Omental fat pad (tissue), 4 donors: ENCODE data around the gene ABLIM2. TPM values are rescaled to one million over a fixed set of nuclear protein-coding genes. Genes with fewer than 3 reads are reported as not detected.

Experiments used
- ATAC-seq: fragments of 150-250 bp; one replicate; pipeline ENCODE4 v1.9.1; 2016; ENCODE audit warnings: mild to moderate bottlenecking, moderate library complexity; ENCODE audit not compliant: low FRiP score
- DNase-seq: peaks from one replicate; pipeline ENCODE4 v3.0.0-alpha.2; 2019; ENCODE audit warnings: low spot score
- total RNA-seq, 4 donors: library from RNA; depleted of rRNA; stranded (reverse); fragments of >200 nt; gene quantifications; one replicate each; pipeline ENCODE4 v1.1.0, GENCODE V29; 2016
- TF ChIP-seq, protein P1 (sequence below), 3 donors: fragments of 450-650 bp; IDR thresholded peaks; one replicate each; pipeline ENCODE4 v1.5.1; 2016 to 2017; ENCODE audit warnings: antibody characterized with exemption in 3 of 3, mild to moderate bottlenecking in 3 of 3, moderate library complexity in 2 of 3

The ABLIM2 gene
- total RNA-seq, 4 donors from 2014 or later: 10.1 to 34.2 (median 13.7) TPM

DNA sequence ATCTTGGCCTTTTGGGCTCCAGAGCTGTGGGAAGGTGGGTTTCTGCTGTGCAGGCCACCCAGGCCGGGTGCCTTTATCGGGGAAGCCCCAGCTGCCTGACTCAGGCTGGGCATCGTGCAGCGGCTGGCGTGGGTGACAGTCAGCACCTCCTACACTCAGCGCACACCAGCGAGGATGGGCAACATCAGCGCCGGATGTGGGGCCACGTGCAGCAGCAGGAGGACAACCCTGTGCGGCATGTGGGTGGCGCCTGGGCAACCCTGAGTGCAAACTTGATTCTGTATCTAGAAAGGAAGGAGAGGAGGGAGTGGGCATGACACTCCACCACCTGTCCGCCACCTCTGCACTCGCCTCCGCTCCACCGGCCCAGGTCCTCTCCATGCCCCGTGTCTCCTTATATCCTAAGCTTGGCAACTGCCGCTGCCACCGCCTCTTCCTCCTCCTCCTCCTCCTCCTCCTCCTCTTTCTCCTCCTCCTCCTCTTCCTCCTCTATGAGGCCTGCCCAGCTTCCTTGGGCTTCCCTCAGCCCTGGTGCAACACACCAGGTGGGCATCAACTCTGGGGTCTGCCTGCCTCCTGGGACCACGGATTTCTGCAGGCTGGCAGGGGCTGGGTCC lies 111.6 kb downstream of the ABLIM2 start:
- DNase-seq: no peak
- ATAC-seq: no peak
- TF ChIP-seq, protein P1, sequence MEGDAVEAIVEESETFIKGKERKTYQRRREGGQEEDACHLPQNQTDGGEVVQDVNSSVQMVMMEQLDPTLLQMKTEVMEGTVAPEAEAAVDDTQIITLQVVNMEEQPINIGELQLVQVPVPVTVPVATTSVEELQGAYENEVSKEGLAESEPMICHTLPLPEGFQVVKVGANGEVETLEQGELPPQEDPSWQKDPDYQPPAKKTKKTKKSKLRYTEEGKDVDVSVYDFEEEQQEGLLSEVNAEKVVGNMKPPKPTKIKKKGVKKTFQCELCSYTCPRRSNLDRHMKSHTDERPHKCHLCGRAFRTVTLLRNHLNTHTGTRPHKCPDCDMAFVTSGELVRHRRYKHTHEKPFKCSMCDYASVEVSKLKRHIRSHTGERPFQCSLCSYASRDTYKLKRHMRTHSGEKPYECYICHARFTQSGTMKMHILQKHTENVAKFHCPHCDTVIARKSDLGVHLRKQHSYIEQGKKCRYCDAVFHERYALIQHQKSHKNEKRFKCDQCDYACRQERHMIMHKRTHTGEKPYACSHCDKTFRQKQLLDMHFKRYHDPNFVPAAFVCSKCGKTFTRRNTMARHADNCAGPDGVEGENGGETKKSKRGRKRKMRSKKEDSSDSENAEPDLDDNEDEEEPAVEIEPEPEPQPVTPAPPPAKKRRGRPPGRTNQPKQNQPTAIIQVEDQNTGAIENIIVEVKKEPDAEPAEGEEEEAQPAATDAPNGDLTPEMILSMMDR (IDR thresholded peaks at IDR 0.05): no peak

DNA sequence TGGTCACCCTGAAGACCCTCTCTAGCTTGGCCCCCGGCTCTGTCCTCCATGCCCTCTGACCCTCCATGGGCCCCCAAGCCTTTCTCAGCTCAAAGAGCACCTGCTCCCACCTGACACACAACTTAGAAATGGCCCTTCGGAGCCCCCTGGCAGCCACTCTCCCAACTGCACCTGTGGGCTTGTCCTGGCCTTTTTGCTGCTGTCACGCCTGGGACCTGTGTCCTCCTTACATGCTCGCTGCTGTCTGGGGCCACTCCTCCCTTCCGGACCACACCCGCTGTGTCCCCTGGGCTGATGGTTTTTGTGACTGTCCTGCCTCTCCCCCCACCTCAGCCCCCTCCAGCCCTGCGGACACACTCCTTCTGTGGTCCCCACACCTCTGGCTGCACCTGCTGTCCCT lies 112.7 kb downstream of the ABLIM2 start:
- TF ChIP-seq, protein P1 (IDR thresholded peaks at IDR 0.05): no peak
- ATAC-seq (no peak), DNase-seq (no peak)

DNA sequence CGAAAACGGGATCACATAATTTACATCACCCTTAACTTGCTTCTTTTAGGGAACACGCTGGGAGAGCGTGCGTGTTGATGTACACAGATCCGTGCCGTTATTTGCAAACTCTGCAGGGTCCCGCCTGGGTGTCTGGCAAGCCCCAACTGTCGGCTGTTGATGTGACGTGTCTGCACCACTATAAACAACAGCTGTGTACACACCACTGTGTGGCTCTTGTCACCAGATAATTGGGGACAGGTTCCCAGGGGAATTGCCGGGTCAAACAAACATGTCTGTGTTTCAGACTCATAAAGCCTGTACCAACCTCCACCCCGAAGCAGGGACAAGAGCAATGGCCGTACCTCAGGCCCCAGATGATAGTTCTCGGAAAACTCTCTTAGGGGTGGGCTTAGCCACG lies 113.9 kb downstream of the ABLIM2 start:
- DNase-seq (no peak), ATAC-seq (no peak)
- TF ChIP-seq, protein P1 (IDR thresholded peaks at IDR 0.05): no peak

DNA sequence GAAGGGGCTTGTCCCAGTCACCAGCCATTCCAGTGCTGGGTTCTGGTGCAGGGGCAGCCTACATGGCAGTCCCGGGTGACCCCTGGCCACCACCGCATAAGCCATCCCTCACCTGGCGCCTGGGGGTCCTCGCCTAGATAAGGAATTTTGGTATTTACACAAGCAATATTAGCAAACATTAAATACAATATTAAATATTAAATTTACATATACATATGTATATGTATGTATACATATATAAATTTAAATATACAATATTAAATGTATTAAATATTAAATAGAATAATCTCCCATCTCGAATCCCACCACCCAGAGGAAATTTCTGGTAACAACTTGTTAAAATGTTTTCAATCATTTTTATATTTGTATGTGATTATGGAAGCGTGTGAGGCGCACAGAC lies 114.4 kb downstream of the ABLIM2 start:
- ATAC-seq: no peak
- TF ChIP-seq, protein P1 (IDR thresholded peaks at IDR 0.05): no peak
- DNase-seq: no peak

DNA sequence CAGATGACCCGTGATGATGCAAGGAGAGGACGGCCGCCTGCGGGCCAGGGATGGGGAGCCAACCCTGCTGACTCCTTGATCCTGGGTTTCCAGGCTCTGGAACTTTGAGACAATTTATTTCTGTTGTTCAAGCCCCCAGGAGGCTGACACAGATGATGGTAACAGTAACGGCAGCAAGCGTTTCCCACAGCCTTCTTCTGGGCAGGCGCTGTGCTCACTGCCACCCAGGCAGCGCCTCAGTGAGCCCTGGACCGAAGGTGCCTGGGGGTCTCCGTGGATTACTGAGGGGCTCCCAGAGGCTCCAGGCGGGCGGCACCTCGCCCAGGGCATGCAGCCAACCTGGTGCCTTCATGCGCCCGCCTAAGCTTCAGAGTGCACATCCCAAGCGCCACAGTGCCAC lies 115.0 kb downstream of the ABLIM2 start:
- TF ChIP-seq, protein P1 (IDR thresholded peaks at IDR 0.05): no peak
- ATAC-seq: no peak
- DNase-seq: no peak

DNA sequence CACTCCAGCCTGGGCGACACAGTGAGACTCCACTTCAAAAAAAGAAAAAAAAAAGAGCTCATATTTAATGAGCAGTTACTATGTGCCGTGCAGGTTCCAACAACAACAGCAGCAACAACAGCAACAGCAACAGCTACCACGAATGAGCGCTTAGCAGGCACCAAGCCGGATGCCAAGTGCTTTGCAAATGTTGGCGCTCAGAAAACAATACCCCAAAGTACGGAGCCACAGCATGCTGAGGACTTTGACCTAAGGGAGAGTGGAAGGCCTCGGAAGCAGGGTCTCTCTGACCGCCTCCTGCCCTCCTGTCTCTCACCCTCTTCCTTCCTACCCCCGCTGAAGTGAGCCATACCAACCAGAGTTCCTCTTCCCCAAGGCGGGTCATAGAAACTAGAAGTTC lies 116.7 kb downstream of the ABLIM2 start:
- TF ChIP-seq, protein P1 (IDR thresholded peaks at IDR 0.05): no peak
- ATAC-seq: no peak

DNA sequence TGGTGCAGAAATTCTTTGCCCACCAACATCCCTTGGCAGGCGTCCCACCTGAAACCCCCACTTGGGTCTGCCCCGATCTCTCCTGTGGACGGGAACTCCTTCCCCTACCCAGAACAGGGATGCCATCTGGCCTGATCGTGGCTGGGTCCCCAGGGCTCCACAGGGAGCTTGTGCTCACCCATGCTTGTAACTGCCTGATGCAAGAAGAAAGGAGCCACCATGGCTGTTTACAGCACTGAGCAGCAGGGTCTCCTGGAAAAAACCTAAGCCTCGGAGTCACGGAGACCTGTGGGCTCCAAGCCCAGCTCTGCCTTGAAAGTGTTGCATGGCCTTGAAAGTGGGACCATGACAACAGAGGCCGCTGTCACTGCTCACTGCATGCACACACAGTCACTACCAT lies 117.4 kb downstream of the ABLIM2 start:
- TF ChIP-seq, protein P1 (IDR thresholded peaks at IDR 0.05): no peak
- ATAC-seq (no peak), DNase-seq (no peak)

More for the DNA sequence above, 116.7 kb downstream of the ABLIM2 start:
- no peak for DNase-seq
